Bronchial epithelial cell (primary cell): ENCODE measurements around the gene ADRA1B. TPM values are rescaled to one million over a fixed set of nuclear protein-coding genes. Genes with fewer than 3 reads are reported as not detected.

Source experiments
- DNase-seq: peaks from one replicate; pipeline ENCODE4 v3.0.0-alpha.2; 2010; ENCODE audit warnings: low read depth
- FAIRE-seq: peaks from 2 replicates; lab custom pipeline; 2011; peaks lifted over from hg19 to GRCh38; lab: Jason Lieb, UNC
- H3K27me3 ChIP-seq: 2 replicates; pipeline ENCODE4 v1.5.1; 2011; ENCODE audit warnings: low read length; ENCODE audit not compliant: control insufficient read depth, insufficient read depth
- H3K36me3 ChIP-seq: 2 replicates; pipeline ENCODE4 v1.5.1; 2011; ENCODE audit warnings: low read length; ENCODE audit not compliant: control insufficient read depth, insufficient read depth
- H3K4me3 ChIP-seq: 2 replicates; pipeline ENCODE4 v1.5.1; 2011; ENCODE audit warnings: mild to moderate bottlenecking, low read depth, low read length, control low read depth
- CTCF ChIP-seq: IDR thresholded peaks from 2 replicates; pipeline ENCODE4 v1.5.1; 2011; ENCODE audit warnings: mild to moderate bottlenecking, moderate library complexity, low read length, control low read depth, inconsistent platforms; ENCODE audit not compliant: insufficient read depth, severe bottlenecking
- total RNA-seq: library from RNA; depleted of rRNA; stranded (reverse); fragments of >200 nt; gene quantifications from 2 replicates; pipeline ENCODE4 v1.2.1, GENCODE V29; 2014

ADRA1B gene
- total RNA-seq, 1 donor from 2014 or later: under 0.01 TPM

DNA sequence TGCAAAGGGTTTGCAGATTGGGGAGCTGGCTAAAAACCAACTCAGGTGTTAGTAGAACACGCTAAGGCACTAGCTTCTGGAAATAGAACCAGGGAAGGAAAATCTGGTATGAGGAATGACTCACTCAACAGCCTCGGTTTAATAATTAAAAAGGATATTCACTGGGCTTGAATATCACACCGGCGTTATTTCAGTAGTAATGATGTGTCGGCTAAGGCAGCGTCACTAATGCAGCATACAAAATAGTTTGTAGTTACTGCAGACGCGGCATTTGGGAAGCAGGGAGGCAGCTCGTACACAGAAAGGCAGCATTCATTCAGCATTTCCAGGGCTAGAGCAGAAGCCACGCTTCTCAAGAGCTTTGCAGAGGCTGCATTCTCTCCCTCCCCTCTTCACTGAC is 1.7 kb downstream of the ADRA1B start:
- no peak for TF ChIP-seq CTCF
- Histone ChIP-seq H3K4me3 (no peak overlapping the region), H3K27me3 (no peaks in the 10 kb centered on the region), H3K36me3 (no peaks in the 10 kb centered on the region)
- FAIRE-seq (no peak), DNase-seq (peak; percentile 72)

DNA sequence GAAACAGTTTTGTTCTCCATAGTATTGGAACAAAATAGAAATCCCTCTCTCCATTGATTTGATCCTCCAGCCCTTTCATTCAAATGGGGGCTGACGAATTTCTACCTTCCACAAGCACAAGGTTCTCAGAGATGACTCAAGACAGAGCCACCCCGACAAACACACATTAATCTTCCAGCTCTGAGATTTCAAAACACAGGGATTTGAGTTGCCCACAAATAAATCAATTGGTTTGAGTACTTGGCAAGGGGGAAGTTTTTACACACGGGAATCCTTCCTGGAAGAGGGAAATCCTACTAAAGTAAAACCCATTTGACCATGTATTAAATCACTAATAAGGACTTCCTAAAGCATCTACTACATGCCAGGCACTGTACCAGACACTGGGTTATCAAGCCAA is 5.4 kb downstream of the ADRA1B start:
- FAIRE-seq (no peak), DNase-seq (no peak)
- no peak overlapping the region for H3K4me3 ChIP-seq
- no peak for TF ChIP-seq CTCF
- no peaks in the 10 kb centered on the region for H3K27me3 ChIP-seq
- H3K36me3 ChIP-seq: no peaks in the 10 kb centered on the region

DNA sequence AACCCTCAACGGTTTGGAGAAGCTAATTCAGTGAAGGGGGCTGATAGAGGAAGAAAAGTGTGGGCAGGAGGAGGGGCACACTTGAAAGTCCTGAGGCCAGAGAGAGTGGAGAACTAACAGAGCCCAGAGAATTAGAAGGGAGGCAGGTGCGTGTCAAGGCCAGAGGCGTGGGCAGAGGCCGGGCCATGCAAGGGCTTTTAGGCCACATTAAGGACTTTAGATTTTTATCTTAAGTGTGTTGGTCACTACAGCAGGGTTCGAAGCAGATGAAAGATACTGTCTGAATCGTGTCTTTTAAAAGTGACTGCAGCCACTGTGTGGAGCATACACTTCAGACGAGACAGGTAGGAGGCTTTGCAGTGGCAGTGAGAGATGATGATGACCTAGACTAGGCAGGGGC is 6.7 kb downstream of the ADRA1B start:
- Histone ChIP-seq H3K36me3 (no peaks in the 10 kb centered on the region), H3K4me3 (no peak overlapping the region), H3K27me3 (no peaks in the 10 kb centered on the region)
- TF ChIP-seq CTCF: no peak
- FAIRE-seq: no peak
- DNase-seq: no peak

DNA sequence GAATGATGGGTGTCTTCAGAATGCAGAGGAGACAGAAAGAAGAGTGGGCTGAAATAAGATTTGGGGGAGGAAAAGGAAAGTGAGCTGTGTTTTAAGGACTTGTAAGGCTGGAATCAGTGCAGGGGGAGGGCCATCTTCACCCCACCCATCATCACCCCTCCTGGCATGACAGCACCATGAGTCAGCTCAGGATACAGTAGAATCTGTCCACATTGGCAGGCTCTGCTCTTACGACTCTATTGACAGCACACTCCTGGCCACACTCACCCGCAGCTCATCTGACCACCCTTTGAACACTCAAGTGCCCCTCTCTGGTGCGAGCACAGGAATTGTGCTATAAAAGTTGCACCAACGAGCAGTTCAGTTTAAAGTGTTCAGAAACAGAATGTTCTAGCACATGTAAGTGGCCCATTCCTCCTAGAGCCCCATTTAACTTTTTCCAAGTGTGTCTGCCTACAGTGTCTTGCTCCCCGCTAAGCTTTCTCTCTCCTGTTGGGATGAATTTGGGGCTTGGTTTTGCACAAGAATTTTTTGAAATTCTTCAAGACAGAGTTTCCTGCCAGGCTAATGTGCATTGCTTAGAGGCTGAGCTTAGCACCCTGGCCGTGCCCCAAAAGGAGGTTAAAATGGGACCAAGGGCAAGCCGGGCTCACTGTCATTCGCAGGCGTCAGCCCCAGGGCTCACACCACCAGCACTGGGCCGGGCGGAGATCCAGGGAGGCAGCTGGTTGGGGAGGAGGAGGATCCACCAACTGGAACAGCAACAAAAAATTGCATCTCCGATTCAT is 12.0 kb downstream of the ADRA1B start:
- FAIRE-seq: peak; percentile 58
- H3K4me3 ChIP-seq: no peak overlapping the region
- DNase-seq: peak; percentile 95
- no peaks in the 10 kb centered on the region for H3K36me3 ChIP-seq
- TF ChIP-seq CTCF: no peak
- H3K27me3 ChIP-seq: no peaks in the 10 kb centered on the region

DNA sequence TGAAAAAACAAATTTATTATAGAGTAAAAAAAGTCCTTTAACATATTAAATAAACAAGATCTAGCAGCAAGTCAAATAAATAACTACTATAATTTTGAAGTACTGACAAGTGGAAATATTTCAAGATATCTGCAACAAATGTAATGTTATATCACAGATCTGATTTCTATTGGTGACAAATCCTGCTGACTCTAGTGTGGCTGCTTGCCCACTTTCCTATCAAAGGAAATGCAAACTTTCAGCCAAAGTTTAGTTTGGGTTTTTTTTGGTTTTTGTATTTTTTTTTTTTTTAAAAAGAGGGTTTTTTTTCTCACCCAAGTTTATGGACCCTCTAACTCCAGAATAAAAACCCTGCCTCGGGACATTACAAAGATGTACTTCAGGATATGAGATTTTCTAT is 12.9 kb downstream of the ADRA1B start:
- Histone ChIP-seq H3K4me3 (no peak overlapping the region), H3K27me3 (no peaks in the 10 kb centered on the region), H3K36me3 (no peaks in the 10 kb centered on the region)
- TF ChIP-seq CTCF: no peak
- DNase-seq (no peak), FAIRE-seq (no peak)
